ENCODE results near the gene SEC22A. TPM values are rescaled to one million over a fixed set of nuclear protein-coding genes. Genes with fewer than 3 reads are reported as not detected.

The SEC22A gene
- total and polyA plus RNA-seq, 2 donors (not counting 1 experiment from before 2014, with no cell fraction given): 15.6 to 19.3 TPM

DNA sequence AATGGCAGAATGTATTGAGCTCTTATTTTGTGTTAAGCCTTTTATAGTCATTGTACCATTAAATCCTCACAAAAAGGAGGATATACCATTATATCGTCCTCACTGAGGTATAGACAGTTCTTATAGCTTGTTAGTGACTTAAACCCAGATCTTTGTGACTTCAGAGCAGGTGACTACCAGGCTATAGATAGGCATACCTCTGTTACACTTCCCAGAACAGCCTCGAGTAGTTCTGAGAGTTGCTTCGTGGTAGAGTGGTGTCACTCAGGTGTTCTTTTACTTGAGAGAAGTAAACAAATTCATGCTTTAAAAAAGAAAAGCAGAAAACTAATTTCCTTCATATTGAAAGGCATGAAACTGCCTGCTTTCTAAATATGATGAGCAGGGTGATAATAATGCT, 59.9 kb downstream of the SEC22A start:
- Histone ChIP-seq H3K27me3 (replicated peaks in 1 of 4; ENCODE audit: control extremely low read depth in 1 of 4, control insufficient read depth in 3 of 4, insufficient read depth in 4 of 4, low read length in 3 of 4) (no peaks in the 10 kb centered on the region), H4K20me1 (ENCODE audit: control insufficient read depth, insufficient read depth, low read length, poor library complexity, severe bottlenecking) (no peaks in the 10 kb centered on the region), H3K4me3 (ENCODE audit: control extremely low read depth in 1 of 5, extremely low read depth in 1 of 5, insufficient read depth in 1 of 5, low read depth in 2 of 5, low read length in 4 of 5) (no peak overlapping the region), H3K4me2 (replicated peaks; ENCODE audit: low read depth, low read length, poor library complexity, severe bottlenecking) (no peak overlapping the region), H3K27ac (ENCODE audit: low read length in 2 of 2) (no peak overlapping the region), H2AFZ (ENCODE audit: insufficient read depth, low read depth, low read length, poor library complexity, severe bottlenecking) (no peak overlapping the region), H3K4me1 (ENCODE audit: control insufficient read depth in 2 of 2, insufficient read depth in 2 of 2, low read length in 2 of 2) (no peaks in the 10 kb centered on the region), H3K36me3 (replicated peaks in 1 of 2; ENCODE audit: control extremely low read depth in 1 of 2, control insufficient read depth in 1 of 2, extremely low read depth in 1 of 2, insufficient read depth in 2 of 2, low read length in 1 of 2) (peaks cover 0 to 8% of the 10 kb centered on the region in 2 experiments), H3K9me3 (ENCODE audit: control extremely low read depth in 1 of 3, control insufficient read depth in 2 of 3, insufficient read depth in 1 of 3, low read length in 2 of 3) (no peaks in the 10 kb centered on the region), H3K9ac (ENCODE audit: low read length) (no peak overlapping the region), H3K79me2 (ENCODE audit: control insufficient read depth, insufficient read depth, low read length) (no peaks in the 10 kb centered on the region)
- ATAC-seq (ENCODE audit: low read depth) (no peak), DNase-seq (no peak)
- H3K4me3 Mint-ChIP-seq: no peak overlapping the region
- H3K27me3 Mint-ChIP-seq: no peaks in the 10 kb centered on the region
- intact Hi-C loops (cut with micrococcal nuclease): loop anchor here (10.0 kb wide), 1 partner anchor 237 kb away; the partner anchor contains the start of gene SEMA5B
- CTCF ChIA-PET: interaction anchor here (1.0 kb wide), 1 partner anchor 9 kb away, joined by 3 read pairs; no protein-coding TSS in a partner anchor
- no peaks in the 10 kb centered on the region for H3K9me3 Mint-ChIP-seq (ENCODE audit: insufficient read depth)
- peaks cover 3% of the 10 kb centered on the region for H3K4me1 Mint-ChIP-seq
- POLR2A ChIA-PET: no interaction called here
- H3K27ac Mint-ChIP-seq: no peak overlapping the region
- no CpG with 5 or more reads among the region's 3 CpGs for WGBS (ENCODE audit: insufficient coverage)
- TF ChIP-seq, protein P1, sequence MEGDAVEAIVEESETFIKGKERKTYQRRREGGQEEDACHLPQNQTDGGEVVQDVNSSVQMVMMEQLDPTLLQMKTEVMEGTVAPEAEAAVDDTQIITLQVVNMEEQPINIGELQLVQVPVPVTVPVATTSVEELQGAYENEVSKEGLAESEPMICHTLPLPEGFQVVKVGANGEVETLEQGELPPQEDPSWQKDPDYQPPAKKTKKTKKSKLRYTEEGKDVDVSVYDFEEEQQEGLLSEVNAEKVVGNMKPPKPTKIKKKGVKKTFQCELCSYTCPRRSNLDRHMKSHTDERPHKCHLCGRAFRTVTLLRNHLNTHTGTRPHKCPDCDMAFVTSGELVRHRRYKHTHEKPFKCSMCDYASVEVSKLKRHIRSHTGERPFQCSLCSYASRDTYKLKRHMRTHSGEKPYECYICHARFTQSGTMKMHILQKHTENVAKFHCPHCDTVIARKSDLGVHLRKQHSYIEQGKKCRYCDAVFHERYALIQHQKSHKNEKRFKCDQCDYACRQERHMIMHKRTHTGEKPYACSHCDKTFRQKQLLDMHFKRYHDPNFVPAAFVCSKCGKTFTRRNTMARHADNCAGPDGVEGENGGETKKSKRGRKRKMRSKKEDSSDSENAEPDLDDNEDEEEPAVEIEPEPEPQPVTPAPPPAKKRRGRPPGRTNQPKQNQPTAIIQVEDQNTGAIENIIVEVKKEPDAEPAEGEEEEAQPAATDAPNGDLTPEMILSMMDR (IDR thresholded peaks at IDR 0.05): no peak
- TF ChIP-seq EZH2 (IDR thresholded peaks at IDR 0.05; ENCODE audit: borderline replicate concordance, insufficient read depth, low read depth, low read length, poor library complexity, severe bottlenecking): no peak

DNA sequence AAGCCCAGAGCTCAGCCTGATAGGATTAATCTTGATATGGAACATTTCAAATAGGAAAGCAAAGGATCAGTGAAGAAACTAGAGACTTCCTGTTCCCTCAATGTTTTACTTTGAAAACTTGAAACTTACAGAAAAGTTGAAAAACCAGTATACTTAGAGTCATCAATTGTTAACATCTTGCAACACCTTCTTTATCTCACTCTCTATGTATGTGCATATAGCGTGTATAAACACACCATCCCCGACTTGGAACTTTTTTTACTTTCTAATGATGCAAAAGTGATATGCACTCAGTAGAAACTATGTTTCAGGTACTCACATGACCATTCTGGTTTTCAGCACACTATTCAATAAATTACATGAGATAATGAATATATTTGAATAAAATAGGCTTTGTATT, 60.5 kb downstream of the SEC22A start:
- ChIA-PET CTCF (no interaction called here), POLR2A (no interaction called here)
- no peaks in the 10 kb centered on the region for H3K79me2 ChIP-seq (ENCODE audit: control insufficient read depth, insufficient read depth, low read length)
- Mint-ChIP-seq H3K27me3 (no peaks in the 10 kb centered on the region), H3K9me3 (ENCODE audit: insufficient read depth) (no peaks in the 10 kb centered on the region), H3K4me1 (peaks cover 3% of the 10 kb centered on the region), H3K4me3 (no peak overlapping the region), H3K27ac (no peak overlapping the region)
- no peak overlapping the region for H2AFZ ChIP-seq (ENCODE audit: insufficient read depth, low read depth, low read length, poor library complexity, severe bottlenecking)
- H3K4me2 ChIP-seq (replicated peaks; ENCODE audit: low read depth, low read length, poor library complexity, severe bottlenecking): no peak overlapping the region
- WGBS (ENCODE audit: insufficient coverage): no CpG with 5 or more reads among the region's 2 CpGs
- DNase-seq (no peak), ATAC-seq (ENCODE audit: low read depth) (no peak)
- H3K4me1 ChIP-seq (ENCODE audit: control insufficient read depth in 2 of 2, insufficient read depth in 2 of 2, low read length in 2 of 2): no peaks in the 10 kb centered on the region
- H3K36me3 ChIP-seq (replicated peaks in 1 of 2; ENCODE audit: control extremely low read depth in 1 of 2, control insufficient read depth in 1 of 2, extremely low read depth in 1 of 2, insufficient read depth in 2 of 2, low read length in 1 of 2): peaks cover 0 to 8% of the 10 kb centered on the region in 2 experiments
- no peaks in the 10 kb centered on the region for H4K20me1 ChIP-seq (ENCODE audit: control insufficient read depth, insufficient read depth, low read length, poor library complexity, severe bottlenecking)
- intact Hi-C loops (cut with micrococcal nuclease): loop anchor here (10.0 kb wide), 1 partner anchor 237 kb away; the partner anchor contains the start of gene SEMA5B
- H3K9ac ChIP-seq (ENCODE audit: low read length): no peak overlapping the region
- H3K4me3 ChIP-seq (ENCODE audit: control extremely low read depth in 1 of 5, extremely low read depth in 1 of 5, insufficient read depth in 1 of 5, low read depth in 2 of 5, low read length in 4 of 5): no peak overlapping the region
- TF ChIP-seq, protein P1 (IDR thresholded peaks at IDR 0.05): no peak
- no peak for TF ChIP-seq EZH2 (IDR thresholded peaks at IDR 0.05; ENCODE audit: borderline replicate concordance, insufficient read depth, low read depth, low read length, poor library complexity, severe bottlenecking)
- no peak overlapping the region for H3K27ac ChIP-seq (ENCODE audit: low read length in 2 of 2)
- H3K27me3 ChIP-seq (replicated peaks in 1 of 4; ENCODE audit: control extremely low read depth in 1 of 4, control insufficient read depth in 3 of 4, insufficient read depth in 4 of 4, low read length in 3 of 4): no peaks in the 10 kb centered on the region
- no peaks in the 10 kb centered on the region for H3K9me3 ChIP-seq (ENCODE audit: control extremely low read depth in 1 of 3, control insufficient read depth in 2 of 3, insufficient read depth in 1 of 3, low read length in 2 of 3)

All from B cell (primary cell).